ENCODE data around the gene ZCCHC2. TPM values are rescaled to one million over a fixed set of nuclear protein-coding genes. Genes with fewer than 3 reads are reported as not detected.

The ZCCHC2 gene
- total RNA-seq, 6 donors from 2014 or later, result 29.9 to 60.8 (median 40.6) TPM

DNA sequence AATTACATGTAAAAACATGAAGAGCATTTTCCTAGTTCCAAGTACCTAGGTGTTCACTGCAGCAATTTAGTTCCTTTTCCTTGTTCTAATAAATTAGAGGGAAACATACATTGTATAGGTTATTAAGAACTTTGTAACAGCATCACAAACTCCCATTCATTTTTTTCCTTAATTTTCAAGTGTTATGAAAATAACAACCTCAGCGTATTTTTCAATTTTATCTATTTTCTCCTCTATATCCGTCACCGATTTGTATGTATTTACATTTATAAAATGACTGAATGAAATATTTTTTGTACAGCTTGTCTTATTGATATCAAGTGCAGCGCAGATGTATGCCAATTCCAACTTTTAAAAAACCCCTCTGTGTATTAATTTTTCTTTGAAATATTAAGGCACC is 44.0 kb downstream of the ZCCHC2 start:
- Histone ChIP-seq H3K36me3 (peaks cover 18 to 88% (median 44%) of the 10 kb centered on the region in 4 donors), H3K4me1 (no peaks in the 10 kb centered on the region), H3K27me3 (no peaks in the 10 kb centered on the region), H3K4me3 (no peak overlapping the region), H3K9me3 (no peaks in the 10 kb centered on the region), H3K27ac (no peak overlapping the region)
- no peak for ATAC-seq (ENCODE audit: low FRiP score in 2 of 2)
- no peak for DNase-seq
- TF ChIP-seq, protein P1, sequence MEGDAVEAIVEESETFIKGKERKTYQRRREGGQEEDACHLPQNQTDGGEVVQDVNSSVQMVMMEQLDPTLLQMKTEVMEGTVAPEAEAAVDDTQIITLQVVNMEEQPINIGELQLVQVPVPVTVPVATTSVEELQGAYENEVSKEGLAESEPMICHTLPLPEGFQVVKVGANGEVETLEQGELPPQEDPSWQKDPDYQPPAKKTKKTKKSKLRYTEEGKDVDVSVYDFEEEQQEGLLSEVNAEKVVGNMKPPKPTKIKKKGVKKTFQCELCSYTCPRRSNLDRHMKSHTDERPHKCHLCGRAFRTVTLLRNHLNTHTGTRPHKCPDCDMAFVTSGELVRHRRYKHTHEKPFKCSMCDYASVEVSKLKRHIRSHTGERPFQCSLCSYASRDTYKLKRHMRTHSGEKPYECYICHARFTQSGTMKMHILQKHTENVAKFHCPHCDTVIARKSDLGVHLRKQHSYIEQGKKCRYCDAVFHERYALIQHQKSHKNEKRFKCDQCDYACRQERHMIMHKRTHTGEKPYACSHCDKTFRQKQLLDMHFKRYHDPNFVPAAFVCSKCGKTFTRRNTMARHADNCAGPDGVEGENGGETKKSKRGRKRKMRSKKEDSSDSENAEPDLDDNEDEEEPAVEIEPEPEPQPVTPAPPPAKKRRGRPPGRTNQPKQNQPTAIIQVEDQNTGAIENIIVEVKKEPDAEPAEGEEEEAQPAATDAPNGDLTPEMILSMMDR (IDR thresholded peaks at IDR 0.05), result no peak
- TF ChIP-seq POLR2A (IDR thresholded peaks at IDR 0.05), result no peak
- TF ChIP-seq EP300 (IDR thresholded peaks at IDR 0.05), result no peak
- no peak for TF ChIP-seq POLR2AphosphoS5 (IDR thresholded peaks at IDR 0.05)
- WGBS, 2 donors, result 92 to 99% methylated on average over 4 of the region's 4 CpGs

DNA sequence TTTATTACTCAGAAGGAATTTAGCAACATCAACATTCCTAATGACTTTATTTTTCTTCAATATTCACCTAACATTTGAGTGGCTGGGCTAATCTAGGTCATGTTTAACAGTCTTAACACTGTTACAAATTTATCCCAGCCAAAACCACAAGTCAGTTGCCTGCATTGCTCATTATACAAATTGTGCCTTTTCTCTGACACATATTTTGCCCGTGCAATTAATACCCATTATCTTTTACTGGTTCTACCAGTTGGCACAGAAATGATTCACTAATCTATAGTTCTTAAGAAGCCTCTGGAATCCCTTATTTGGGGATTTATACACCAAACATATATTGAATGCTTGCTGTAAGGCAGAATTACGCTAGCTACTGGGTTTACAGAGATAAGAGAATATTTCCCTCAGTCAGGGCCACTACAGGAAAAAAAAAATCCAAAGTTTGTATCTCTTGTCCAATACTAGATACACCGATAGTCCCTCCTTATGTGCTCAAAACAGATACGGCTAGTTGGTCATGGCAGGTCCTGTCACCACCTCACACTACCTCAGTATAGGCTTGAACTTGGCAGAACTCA is 46.3 kb downstream of the ZCCHC2 start:
- WGBS, 2 donors, result 94 to 96% methylated on average over 4 of the region's 4 CpGs
- Histone ChIP-seq H3K27ac (no peak overlapping the region), H3K36me3 (peaks cover 20 to 85% (median 40%) of the 10 kb centered on the region in 4 donors), H3K27me3 (no peaks in the 10 kb centered on the region), H3K9me3 (no peaks in the 10 kb centered on the region), H3K4me3 (no peak overlapping the region), H3K4me1 (no peaks in the 10 kb centered on the region)
- ATAC-seq (ENCODE audit: low FRiP score in 2 of 2), result no peak
- TF ChIP-seq, protein P1 (IDR thresholded peaks at IDR 0.05), result no peak
- TF ChIP-seq POLR2A (IDR thresholded peaks at IDR 0.05) (no peak), EP300 (IDR thresholded peaks at IDR 0.05) (no peak), POLR2AphosphoS5 (IDR thresholded peaks at IDR 0.05) (no peak)
- no peak for DNase-seq

DNA sequence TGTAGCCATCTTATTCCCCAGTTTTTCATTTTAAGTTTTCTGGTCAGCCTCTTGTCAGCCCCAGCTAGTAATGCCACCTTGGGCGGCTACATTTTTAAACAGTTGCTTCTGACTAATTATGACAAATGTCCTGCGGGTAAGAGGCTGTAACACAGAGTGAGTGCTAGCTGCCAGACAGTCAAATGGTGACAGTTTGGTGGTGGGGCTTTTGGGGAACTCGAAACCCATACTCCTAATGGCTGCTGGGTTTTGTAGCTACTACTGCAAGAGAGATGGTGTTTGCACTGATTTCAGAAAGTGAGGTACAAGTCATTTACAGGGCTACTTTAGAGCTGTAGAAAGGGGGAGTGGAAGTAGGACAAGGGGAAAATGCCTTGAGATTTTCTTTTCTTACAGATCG is 48.2 kb downstream of the ZCCHC2 start:
- ATAC-seq (ENCODE audit: low FRiP score in 2 of 2) (no peak), DNase-seq (no peak)
- H3K27me3 ChIP-seq, result no peaks in the 10 kb centered on the region
- no peaks in the 10 kb centered on the region for H3K9me3 ChIP-seq
- TF ChIP-seq POLR2AphosphoS5 (IDR thresholded peaks at IDR 0.05) (no peak), POLR2A (IDR thresholded peaks at IDR 0.05) (no peak), EP300 (IDR thresholded peaks at IDR 0.05) (no peak)
- TF ChIP-seq, protein P1 (IDR thresholded peaks at IDR 0.05), result no peak
- H3K4me3 ChIP-seq, result no peak overlapping the region
- no peaks in the 10 kb centered on the region for H3K4me1 ChIP-seq
- H3K27ac ChIP-seq, result no peak overlapping the region
- H3K36me3 ChIP-seq, result peaks cover 29 to 83% (median 39%) of the 10 kb centered on the region in 4 donors
- 75 to 85% methylated on average over 4 of the region's 4 CpGs for WGBS, 2 donors

DNA sequence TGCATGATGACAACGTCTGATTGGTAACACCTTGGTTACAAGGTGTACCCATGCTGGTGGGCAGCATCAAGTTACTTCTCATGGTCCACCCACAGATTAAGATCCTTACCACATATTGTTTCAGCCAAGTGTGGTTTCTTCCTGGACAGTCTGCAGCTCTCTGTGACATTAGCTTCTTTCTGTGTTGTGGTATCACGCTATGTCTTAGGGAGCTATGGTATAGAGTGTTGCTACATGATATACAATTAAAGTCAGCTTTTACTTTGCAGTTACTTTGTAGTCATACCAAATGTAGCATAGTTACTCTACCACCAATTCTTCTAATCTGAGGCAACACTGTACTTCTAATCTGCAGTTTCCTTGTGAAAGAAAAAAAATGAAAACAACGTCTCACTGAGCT is 48.8 kb downstream of the ZCCHC2 start:
- no peaks in the 10 kb centered on the region for H3K4me1 ChIP-seq
- no peaks in the 10 kb centered on the region for H3K9me3 ChIP-seq
- peaks cover 29 to 82% (median 36%) of the 10 kb centered on the region in 4 donors for H3K36me3 ChIP-seq
- no peak overlapping the region for H3K27ac ChIP-seq
- H3K4me3 ChIP-seq, result no peak overlapping the region
- TF ChIP-seq POLR2AphosphoS5 (IDR thresholded peaks at IDR 0.05), result no peak
- TF ChIP-seq, protein P1 (IDR thresholded peaks at IDR 0.05), result no peak
- no peak for TF ChIP-seq POLR2A (IDR thresholded peaks at IDR 0.05)
- ATAC-seq (ENCODE audit: low FRiP score in 2 of 2) (no peak), DNase-seq (no peak)
- H3K27me3 ChIP-seq, result no peaks in the 10 kb centered on the region
- 89 to 94% methylated on average over 3 of the region's 3 CpGs for WGBS, 2 donors

DNA sequence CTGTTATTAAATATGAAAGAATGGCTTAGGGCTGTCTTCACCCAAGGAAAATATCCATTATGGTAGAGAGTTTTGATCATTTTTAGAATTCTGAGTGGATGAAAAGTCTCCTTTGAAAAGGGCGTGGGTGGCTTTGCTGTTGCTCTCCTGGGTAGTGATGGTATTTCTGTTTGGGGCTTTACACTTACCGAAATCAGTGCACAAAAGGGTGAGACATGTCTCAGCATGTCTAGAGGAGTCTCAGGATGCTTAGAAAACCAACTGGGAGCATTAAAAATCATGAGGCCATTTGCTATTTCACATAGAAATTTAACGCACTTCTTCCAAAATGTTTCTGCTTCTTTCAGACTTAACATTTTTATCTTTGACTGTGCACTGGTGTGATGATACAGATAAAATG is 49.6 kb downstream of the ZCCHC2 start:
- 88 to 93% methylated on average over 3 of the region's 3 CpGs for WGBS, 2 donors
- DNase-seq (no peak), ATAC-seq (ENCODE audit: low FRiP score in 2 of 2) (no peak)
- H3K36me3 ChIP-seq, result peaks cover 29 to 81% (median 35%) of the 10 kb centered on the region in 4 donors
- no peaks in the 10 kb centered on the region for H3K9me3 ChIP-seq
- no peak overlapping the region for H3K27ac ChIP-seq
- no peaks in the 10 kb centered on the region for H3K27me3 ChIP-seq
- TF ChIP-seq POLR2AphosphoS5 (IDR thresholded peaks at IDR 0.05), result no peak
- TF ChIP-seq, protein P1 (IDR thresholded peaks at IDR 0.05), result no peak
- no peak for TF ChIP-seq POLR2A (IDR thresholded peaks at IDR 0.05)
- no peak for TF ChIP-seq EP300 (IDR thresholded peaks at IDR 0.05)
- H3K4me1 ChIP-seq, result no peaks in the 10 kb centered on the region
- H3K4me3 ChIP-seq, result no peak overlapping the region

Data from upper lobe of left lung (tissue), 6 donors.